ENCODE data around the gene CMSS1. TPM values are rescaled to one million over a fixed set of nuclear protein-coding genes. Genes with fewer than 3 reads are reported as not detected.

Gene CMSS1
- total RNA-seq, 1 experiment from 2014 or later: 64.1 TPM

DNA sequence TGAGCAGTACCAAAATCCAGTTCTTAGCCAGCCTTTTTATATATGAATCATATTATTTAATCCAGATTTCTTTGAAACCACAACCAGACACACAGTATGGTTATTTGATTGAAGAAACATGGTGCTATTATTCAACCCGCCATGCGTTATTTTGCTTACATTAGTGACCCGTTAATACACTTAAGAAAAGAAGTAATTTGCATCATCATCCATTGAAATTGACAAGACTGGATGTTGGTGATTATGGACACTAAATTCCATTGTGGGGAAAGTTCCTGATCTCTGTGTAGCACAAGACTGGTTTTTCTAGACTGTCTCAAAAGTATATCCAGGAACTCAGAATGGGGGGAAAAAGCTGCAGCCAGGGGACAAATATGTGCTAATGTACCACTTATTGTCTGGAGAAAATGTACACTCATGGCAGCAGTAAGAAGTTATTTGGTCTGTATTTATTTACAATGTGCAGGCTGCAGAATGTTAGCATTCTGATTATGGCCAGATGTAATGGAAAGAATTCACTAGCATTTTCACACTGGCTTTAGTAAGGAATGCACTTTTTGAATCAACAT is 216.3 kb downstream of the CMSS1 start:
- intact Hi-C loops (cut with micrococcal nuclease): no loop called here
- no peak overlapping the region for H3K27ac ChIP-seq (ENCODE audit: low read depth, low read length)
- POLR2A ChIA-PET: no interaction called here
- no peak overlapping the region for H3K9ac ChIP-seq (ENCODE audit: low read length)
- H3K27me3 ChIP-seq (ENCODE audit: insufficient read depth, low read length): no peaks in the 10 kb centered on the region
- RAD21 ChIA-PET (ENCODE audit: low non-redundant PET in 1 of 2, low total read pairs in 2 of 2, uncharacterized antibody in 2 of 2, unreplicated experiment in 2 of 2): no interaction called here
- no peaks in the 10 kb centered on the region for H3K9me2 ChIP-seq (ENCODE audit: insufficient read depth)
- BruUV-seq (replicated peaks): no TSS peak
- no peak overlapping the region for H3K4me2 ChIP-seq (ENCODE audit: low read length)
- CTCF ChIA-PET: no interaction called here
- TF ChIP-seq CEBPB (IDR thresholded peaks at IDR 0.05; ENCODE audit: low read depth): no peak
- no peak for DNase-seq (ENCODE audit: low read depth, low spot score)
- H3K79me2 ChIP-seq (ENCODE audit: insufficient read depth, low read length): no peaks in the 10 kb centered on the region
- no peaks in the 10 kb centered on the region for H4K20me1 ChIP-seq (ENCODE audit: insufficient read depth)
- H3K4me1 ChIP-seq (ENCODE audit: control insufficient read depth in 1 of 2, insufficient read depth in 2 of 2, low read length in 2 of 2): no peaks in the 10 kb centered on the region
- no peaks in the 10 kb centered on the region for H3K9me3 ChIP-seq (ENCODE audit: control insufficient read depth in 1 of 2, insufficient read depth in 1 of 2, low read depth in 1 of 2, low read length in 2 of 2)
- H2AFZ ChIP-seq (ENCODE audit: low read depth, low read length, poor library complexity, severe bottlenecking): no peak overlapping the region
- ATAC-seq: no peak
- no peak overlapping the region for H3K4me3 ChIP-seq (replicated peaks in 1 of 2; ENCODE audit: low read depth in 1 of 2, low read length in 2 of 2)
- no peaks in the 10 kb centered on the region for H3K36me3 ChIP-seq (ENCODE audit: control insufficient read depth in 1 of 2, insufficient read depth in 2 of 2, low read length in 2 of 2)

DNA sequence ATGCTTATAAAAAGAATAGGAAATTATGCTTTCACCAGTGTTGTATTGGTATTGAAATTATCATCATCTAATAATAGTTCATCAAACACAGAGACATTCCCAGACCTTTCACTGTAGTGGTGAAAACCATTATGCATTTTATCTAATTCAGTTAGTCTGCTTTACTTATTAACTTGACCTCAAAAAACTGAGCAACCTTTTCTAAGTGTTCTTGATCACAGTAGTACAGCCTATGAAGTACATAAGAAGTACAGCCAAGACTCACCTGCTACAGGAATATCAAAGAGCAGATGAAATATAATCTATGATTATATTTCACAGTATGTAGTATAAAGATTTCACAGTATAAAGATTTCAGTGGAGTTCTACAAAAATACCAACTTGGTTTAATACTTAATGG is 221.4 kb downstream of the CMSS1 start:
- ATAC-seq (no peak), DNase-seq (ENCODE audit: low read depth, low spot score) (no peak)
- ChIA-PET CTCF (no interaction called here), RAD21 (ENCODE audit: low non-redundant PET in 1 of 2, low total read pairs in 2 of 2, uncharacterized antibody in 2 of 2, unreplicated experiment in 2 of 2) (no interaction called here), POLR2A (no interaction called here)
- H3K9me2 ChIP-seq (ENCODE audit: insufficient read depth): no peaks in the 10 kb centered on the region
- peaks cover 24 to 27% of the 10 kb centered on the region in 2 experiments for H3K4me1 ChIP-seq (ENCODE audit: control insufficient read depth in 1 of 2, insufficient read depth in 2 of 2, low read length in 2 of 2)
- no peak overlapping the region for H3K4me2 ChIP-seq (ENCODE audit: low read length)
- TF ChIP-seq RAD21 (IDR thresholded peaks at IDR 0.05; ENCODE audit: low read depth): no peak
- no peak for TF ChIP-seq CBX3 (IDR thresholded peaks at IDR 0.05; ENCODE audit: low read depth)
- TF ChIP-seq ELF1 (IDR thresholded peaks at IDR 0.05; ENCODE audit: borderline replicate concordance, low read depth): no peak
- TF ChIP-seq MAX (IDR thresholded peaks at IDR 0.05): no peak
- TF ChIP-seq SP1 (IDR thresholded peaks at IDR 0.05; ENCODE audit: low read depth): no peak
- no peak for TF ChIP-seq ZBTB33 (IDR thresholded peaks at IDR 0.05; ENCODE audit: extremely low read depth, insufficient replicate concordance, low read length)
- TF ChIP-seq CEBPB (IDR thresholded peaks at IDR 0.05; ENCODE audit: low read depth): no peak
- no peak for TF ChIP-seq EGR1 (IDR thresholded peaks at IDR 0.05; ENCODE audit: low read depth)
- TF ChIP-seq SIN3A (IDR thresholded peaks at IDR 0.05; ENCODE audit: low read depth): no peak
- no peak for TF ChIP-seq EZH2 (IDR thresholded peaks at IDR 0.05)
- TF ChIP-seq TCF7L2 (IDR thresholded peaks at IDR 0.05; ENCODE audit: borderline replicate concordance, extremely low read depth, insufficient read depth, insufficient read length): no peak
- TF ChIP-seq ATF3 (IDR thresholded peaks at IDR 0.05): no peak
- no peak for TF ChIP-seq JUND (IDR thresholded peaks at IDR 0.05)
- no peak for TF ChIP-seq POLR2AphosphoS5 (IDR thresholded peaks at IDR 0.05; ENCODE audit: low read depth, low read length)
- no peaks in the 10 kb centered on the region for H3K27me3 ChIP-seq (ENCODE audit: insufficient read depth, low read length)
- BruUV-seq (replicated peaks): no TSS peak
- intact Hi-C loops (cut with micrococcal nuclease): no loop called here
- no peak overlapping the region for H3K4me3 ChIP-seq (replicated peaks in 1 of 2; ENCODE audit: low read depth in 1 of 2, low read length in 2 of 2)
- H3K36me3 ChIP-seq (ENCODE audit: control insufficient read depth in 1 of 2, insufficient read depth in 2 of 2, low read length in 2 of 2): no peaks in the 10 kb centered on the region
- H4K20me1 ChIP-seq (ENCODE audit: insufficient read depth): no peaks in the 10 kb centered on the region
- H3K79me2 ChIP-seq (ENCODE audit: insufficient read depth, low read length): no peaks in the 10 kb centered on the region
- no peak overlapping the region for H3K9ac ChIP-seq (ENCODE audit: low read length)
- H3K9me3 ChIP-seq (ENCODE audit: control insufficient read depth in 1 of 2, insufficient read depth in 1 of 2, low read depth in 1 of 2, low read length in 2 of 2): no peaks in the 10 kb centered on the region
- H2AFZ ChIP-seq (ENCODE audit: low read depth, low read length, poor library complexity, severe bottlenecking): no peak overlapping the region
- H3K27ac ChIP-seq (ENCODE audit: low read depth, low read length): no peak overlapping the region
